Measurements from ENCODE around the gene UQCR10.

DNA sequence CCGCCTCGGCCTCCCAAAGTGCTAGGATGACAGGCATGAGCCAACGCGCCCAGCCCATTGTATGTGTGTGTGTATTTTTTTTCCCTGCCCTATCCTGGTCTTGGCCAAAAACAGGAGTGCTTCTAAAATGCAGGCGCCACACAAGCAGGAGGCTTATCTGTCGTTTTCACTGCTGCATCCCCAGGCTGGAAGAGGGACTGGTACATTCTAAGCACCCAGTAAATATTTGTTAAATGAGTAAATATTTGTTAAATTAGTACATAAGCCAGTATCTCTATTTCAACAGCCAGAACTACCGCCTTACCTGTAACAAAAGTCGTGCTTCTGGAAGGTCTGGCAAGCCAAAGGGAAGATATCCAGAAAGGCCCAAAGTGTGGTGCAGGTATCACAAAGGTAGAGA lies 46.0 kb downstream of the UQCR10 start:
- TF ChIP-seq, protein P1, sequence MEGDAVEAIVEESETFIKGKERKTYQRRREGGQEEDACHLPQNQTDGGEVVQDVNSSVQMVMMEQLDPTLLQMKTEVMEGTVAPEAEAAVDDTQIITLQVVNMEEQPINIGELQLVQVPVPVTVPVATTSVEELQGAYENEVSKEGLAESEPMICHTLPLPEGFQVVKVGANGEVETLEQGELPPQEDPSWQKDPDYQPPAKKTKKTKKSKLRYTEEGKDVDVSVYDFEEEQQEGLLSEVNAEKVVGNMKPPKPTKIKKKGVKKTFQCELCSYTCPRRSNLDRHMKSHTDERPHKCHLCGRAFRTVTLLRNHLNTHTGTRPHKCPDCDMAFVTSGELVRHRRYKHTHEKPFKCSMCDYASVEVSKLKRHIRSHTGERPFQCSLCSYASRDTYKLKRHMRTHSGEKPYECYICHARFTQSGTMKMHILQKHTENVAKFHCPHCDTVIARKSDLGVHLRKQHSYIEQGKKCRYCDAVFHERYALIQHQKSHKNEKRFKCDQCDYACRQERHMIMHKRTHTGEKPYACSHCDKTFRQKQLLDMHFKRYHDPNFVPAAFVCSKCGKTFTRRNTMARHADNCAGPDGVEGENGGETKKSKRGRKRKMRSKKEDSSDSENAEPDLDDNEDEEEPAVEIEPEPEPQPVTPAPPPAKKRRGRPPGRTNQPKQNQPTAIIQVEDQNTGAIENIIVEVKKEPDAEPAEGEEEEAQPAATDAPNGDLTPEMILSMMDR (conservative IDR thresholded peaks at IDR 0.05 in 1 of 2, IDR thresholded peaks at IDR 0.05 in 1 of 2; ENCODE audit: extremely low read depth in 1 of 2, insufficient read depth in 1 of 2, low read depth in 1 of 2, low read length in 2 of 2) = no peak
- no peak for TF ChIP-seq EZH2 (IDR thresholded peaks at IDR 0.05; ENCODE audit: borderline replicate concordance, low read length)
